ENCODE measurements around the gene ZC3H8. TPM values are rescaled to one million over a fixed set of nuclear protein-coding genes. Genes with fewer than 3 reads are reported as not detected.

The ZC3H8 gene
- total RNA-seq, 4 donors from 2014 or later = 1.8 to 42.0 (median 10.2) TPM

GRCh38 chr2:112175333-112175732, 79.5 kb downstream of the ZC3H8 start:
- Histone ChIP-seq H3K36me3 (no peaks in the 10 kb centered on the region), H3K27me3 (no peaks in the 10 kb centered on the region), H3K27ac (no peak overlapping the region), H3K4me1 (no peaks in the 10 kb centered on the region), H3K4me3 (no peak overlapping the region), H3K9me3 (no peaks in the 10 kb centered on the region)
- DNase-seq = no peak
- intact Hi-C loops (cut with DNase I; ENCODE audit: low total_unique reads) = no loop called here
- TF ChIP-seq CTCF (IDR thresholded peaks at IDR 0.05) (no peak), POLR2A (IDR thresholded peaks at IDR 0.05) (no peak)

- H3K36me3 ChIP-seq = no peaks in the 10 kb centered on the region
- TF ChIP-seq CTCF (IDR thresholded peaks at IDR 0.05) (no peak), POLR2A (IDR thresholded peaks at IDR 0.05) (no peak)
- H3K9me3 ChIP-seq = no peaks in the 10 kb centered on the region
- intact Hi-C loops (cut with DNase I; ENCODE audit: low total_unique reads) = no loop called here
- no peak for DNase-seq
- H3K4me3 ChIP-seq = no peak overlapping the region
- H3K27me3 ChIP-seq = no peaks in the 10 kb centered on the region
- H3K27ac ChIP-seq = no peak overlapping the region
- H3K4me1 ChIP-seq = no peaks in the 10 kb centered on the region
Observed at GRCh38 chr2:112174383-112174782, 80.5 kb downstream of the ZC3H8 start.

GRCh38 chr2:112173646-112174319, 81.1 kb downstream of the ZC3H8 start:
- no peak overlapping the region for H3K27ac ChIP-seq
- H3K9me3 ChIP-seq = no peaks in the 10 kb centered on the region
- H3K4me3 ChIP-seq = no peak overlapping the region
- no peak for DNase-seq
- H3K36me3 ChIP-seq = no peaks in the 10 kb centered on the region
- H3K4me1 ChIP-seq = no peaks in the 10 kb centered on the region
- TF ChIP-seq POLR2A (IDR thresholded peaks at IDR 0.05) (no peak), CTCF (IDR thresholded peaks at IDR 0.05) (no peak)
- no peaks in the 10 kb centered on the region for H3K27me3 ChIP-seq
- intact Hi-C loops (cut with DNase I; ENCODE audit: low total_unique reads) = no loop called here

GRCh38 chr2:112170495-112170894, 84.3 kb downstream of the ZC3H8 start:
- H3K9me3 ChIP-seq = no peaks in the 10 kb centered on the region
- no peaks in the 10 kb centered on the region for H3K27me3 ChIP-seq
- no peak overlapping the region for H3K4me3 ChIP-seq
- H3K27ac ChIP-seq = no peak overlapping the region
- no peak for TF ChIP-seq POLR2A (IDR thresholded peaks at IDR 0.05)
- no peak for TF ChIP-seq CTCF (IDR thresholded peaks at IDR 0.05)
- H3K4me1 ChIP-seq = no peaks in the 10 kb centered on the region
- intact Hi-C loops (cut with DNase I; ENCODE audit: low total_unique reads) = no loop called here
- no peaks in the 10 kb centered on the region for H3K36me3 ChIP-seq
- no peak for DNase-seq

GRCh38 chr2:112168422-112169124, 86.3 kb downstream of the ZC3H8 start:
- no peak for DNase-seq
- no peak overlapping the region for H3K4me3 ChIP-seq
- H3K9me3 ChIP-seq = no peaks in the 10 kb centered on the region
- TF ChIP-seq CTCF (IDR thresholded peaks at IDR 0.05) (no peak), POLR2A (IDR thresholded peaks at IDR 0.05) (no peak)
- no peak overlapping the region for H3K27ac ChIP-seq
- no peaks in the 10 kb centered on the region for H3K36me3 ChIP-seq
- H3K27me3 ChIP-seq = no peaks in the 10 kb centered on the region
- no peaks in the 10 kb centered on the region for H3K4me1 ChIP-seq
- intact Hi-C loops (cut with DNase I; ENCODE audit: low total_unique reads) = no loop called here
